HFFc6 (cell line): Measurements from ENCODE around the gene INTU. TPM values are rescaled to one million over a fixed set of nuclear protein-coding genes. Genes with fewer than 3 reads are reported as not detected.

Experiments
- DNase-seq: peaks from one replicate; pipeline ENCODE4 v3.0.0-alpha.2; 2018
- H3K27ac Mint-ChIP-seq: 2 replicates; pipeline ENCODE4 v1.8.0; 2020; ENCODE audit warnings: mild to moderate bottlenecking, mixed read lengths
- H3K27me3 Mint-ChIP-seq: 2 replicates; pipeline ENCODE4 v1.8.0; 2021; ENCODE audit warnings: mild to moderate bottlenecking, moderate library complexity, mixed read lengths; ENCODE audit not compliant: insufficient read depth
- H3K36me3 Mint-ChIP-seq: 2 replicates; pipeline ENCODE4 v1.8.0; 2021; ENCODE audit warnings: low read depth, mixed read lengths
- H3K4me1 Mint-ChIP-seq: 2 replicates; pipeline ENCODE4 v1.8.0; 2020; ENCODE audit warnings: low read depth, mixed read lengths
- H3K4me3 Mint-ChIP-seq: 2 replicates; pipeline ENCODE4 v1.8.0; 2020; ENCODE audit warnings: mild to moderate bottlenecking, moderate library complexity, mixed read lengths
- H3K9me3 Mint-ChIP-seq: 2 replicates; pipeline ENCODE4 v1.8.0; 2020; ENCODE audit warnings: mild to moderate bottlenecking, mixed read lengths
- total RNA-seq, 6 experiments: library from RNA; stranded (reverse); fragmentation: NEBNext Ultra II Directional; extraction: Animal tissue kit (Norgen Biotek cat#: 25700); gene quantifications; 2 replicates in 1 of 6; 3 replicates in 5 of 6; pipeline ENCODE4 v1.2.3, GENCODE V29; 2021
- TF ChIP-seq, protein P1 (sequence below): fragments of 200-600 bp; sonication (generic); IDR thresholded peaks from 2 replicates; pipeline ENCODE4 v1.5.0; 2021; ENCODE audit warnings: antibody characterized with exemption, mild to moderate bottlenecking

The INTU gene
- total RNA-seq, 6 experiments from 2014 or later: 3.6 to 5.7 (median 5.0) TPM

GRCh38 chr4:127604949-127605709, 27.6 kb upstream of the INTU start:
- Mint-ChIP-seq H3K4me3 (no peak overlapping the region), H3K27me3 (no peaks in the 10 kb centered on the region; the same call in none of the 2 replicates), H3K4me1 (no peaks in the 10 kb centered on the region), H3K9me3 (no peaks in the 10 kb centered on the region), H3K36me3 (no peaks in the 10 kb centered on the region), H3K27ac (no peak overlapping the region)
- DNase-seq: peak; percentile 17
- TF ChIP-seq, protein P1, sequence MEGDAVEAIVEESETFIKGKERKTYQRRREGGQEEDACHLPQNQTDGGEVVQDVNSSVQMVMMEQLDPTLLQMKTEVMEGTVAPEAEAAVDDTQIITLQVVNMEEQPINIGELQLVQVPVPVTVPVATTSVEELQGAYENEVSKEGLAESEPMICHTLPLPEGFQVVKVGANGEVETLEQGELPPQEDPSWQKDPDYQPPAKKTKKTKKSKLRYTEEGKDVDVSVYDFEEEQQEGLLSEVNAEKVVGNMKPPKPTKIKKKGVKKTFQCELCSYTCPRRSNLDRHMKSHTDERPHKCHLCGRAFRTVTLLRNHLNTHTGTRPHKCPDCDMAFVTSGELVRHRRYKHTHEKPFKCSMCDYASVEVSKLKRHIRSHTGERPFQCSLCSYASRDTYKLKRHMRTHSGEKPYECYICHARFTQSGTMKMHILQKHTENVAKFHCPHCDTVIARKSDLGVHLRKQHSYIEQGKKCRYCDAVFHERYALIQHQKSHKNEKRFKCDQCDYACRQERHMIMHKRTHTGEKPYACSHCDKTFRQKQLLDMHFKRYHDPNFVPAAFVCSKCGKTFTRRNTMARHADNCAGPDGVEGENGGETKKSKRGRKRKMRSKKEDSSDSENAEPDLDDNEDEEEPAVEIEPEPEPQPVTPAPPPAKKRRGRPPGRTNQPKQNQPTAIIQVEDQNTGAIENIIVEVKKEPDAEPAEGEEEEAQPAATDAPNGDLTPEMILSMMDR: peak; percentile 87

GRCh38 chr4:127606823-127607222, 25.9 kb upstream of the INTU start:
- Mint-ChIP-seq H3K4me1 (no peaks in the 10 kb centered on the region), H3K4me3 (no peak overlapping the region), H3K36me3 (no peaks in the 10 kb centered on the region), H3K9me3 (no peaks in the 10 kb centered on the region), H3K27ac (no peak overlapping the region), H3K27me3 (no peaks in the 10 kb centered on the region; the same call in none of the 2 replicates)
- DNase-seq: no peak
- TF ChIP-seq, protein P1: no peak

GRCh38 chr4:127609484-127609883, 23.3 kb upstream of the INTU start:
- Mint-ChIP-seq H3K4me3 (no peak overlapping the region), H3K27ac (no peak overlapping the region), H3K27me3 (peaks cover 14% of the 10 kb centered on the region), H3K4me1 (no peaks in the 10 kb centered on the region), H3K9me3 (no peaks in the 10 kb centered on the region), H3K36me3 (no peaks in the 10 kb centered on the region)
- no peak for DNase-seq
- TF ChIP-seq, protein P1: no peak

DNA sequence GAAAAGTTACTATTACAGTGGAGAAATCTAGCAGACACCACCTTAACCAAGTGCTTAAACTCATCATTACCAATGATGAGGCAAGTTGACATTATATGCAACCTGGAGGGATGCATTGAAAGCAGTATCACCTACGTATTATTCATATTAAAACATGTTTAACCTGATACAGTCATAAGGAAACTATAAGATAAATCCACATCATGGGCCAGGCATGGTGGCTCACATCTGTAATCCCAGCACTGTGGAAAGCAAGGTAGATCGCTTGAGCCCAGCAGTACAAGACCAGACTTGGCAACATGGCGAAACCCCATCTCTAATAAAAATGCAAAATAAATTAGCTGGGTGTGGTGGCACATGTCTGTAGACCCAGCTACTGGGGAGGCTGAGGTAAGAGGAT, 22.3 kb upstream of the INTU start:
- no peak for DNase-seq
- Mint-ChIP-seq H3K9me3 (no peaks in the 10 kb centered on the region), H3K4me3 (no peak overlapping the region), H3K36me3 (no peaks in the 10 kb centered on the region), H3K27ac (no peak overlapping the region), H3K27me3 (peaks cover 24% of the 10 kb centered on the region), H3K4me1 (no peaks in the 10 kb centered on the region)
- TF ChIP-seq, protein P1: no peak

DNA sequence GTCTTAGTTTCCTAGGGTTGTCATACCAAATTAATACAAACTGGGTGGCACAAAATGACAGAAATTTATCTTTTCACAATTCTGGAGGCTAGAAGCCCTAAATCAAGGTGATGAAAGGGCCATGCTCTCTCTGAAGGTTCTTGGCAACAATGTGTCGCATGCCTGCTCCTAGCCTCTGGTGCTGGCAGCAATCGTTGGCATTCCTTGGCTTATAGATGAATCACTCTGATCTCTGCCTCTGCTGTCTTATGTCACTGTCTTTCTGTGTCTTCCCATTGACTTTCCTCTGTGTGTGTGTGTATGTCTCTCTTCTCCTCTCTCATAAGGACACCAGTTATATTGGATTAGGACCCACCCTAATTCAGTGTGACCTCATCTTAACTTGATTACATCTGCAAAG, 15.9 kb upstream of the INTU start:
- Mint-ChIP-seq H3K27me3 (peaks cover 31% of the 10 kb centered on the region), H3K9me3 (no peaks in the 10 kb centered on the region), H3K4me3 (no peak overlapping the region), H3K27ac (no peak overlapping the region), H3K4me1 (no peaks in the 10 kb centered on the region), H3K36me3 (no peaks in the 10 kb centered on the region)
- DNase-seq: no peak
- TF ChIP-seq, protein P1: no peak
